HG02943 (cell line): ENCODE measurements around the gene TPO.

ENCODE experiments used
- ATAC-seq: cut with Tn5 transposase; IDR thresholded peaks from one replicate; pipeline ENCODE4 v1.9.1; 2021; ENCODE audit warnings: mild to moderate bottlenecking, low read depth, moderate library complexity; ENCODE audit not compliant: unreplicated experiment

Gene TPO

DNA sequence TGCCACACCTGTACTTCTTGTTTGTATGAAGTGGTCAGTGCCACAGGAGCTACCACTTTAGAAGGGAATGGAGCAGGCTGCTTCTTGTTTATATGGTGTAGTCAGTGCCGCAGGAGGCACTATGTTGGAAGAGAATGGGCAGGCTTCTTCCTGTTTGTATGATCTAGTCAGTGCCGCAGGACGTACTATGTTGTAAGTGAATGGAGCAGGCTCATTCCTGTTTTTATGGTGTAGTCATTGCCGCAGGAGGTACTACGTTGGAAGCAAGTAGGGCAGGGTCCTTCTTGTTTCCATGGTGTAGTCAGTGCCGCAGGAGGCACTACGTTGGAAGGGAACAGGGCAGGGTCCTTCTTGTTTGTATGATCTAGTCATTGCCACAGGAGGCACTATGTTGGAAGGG, 27.3 kb downstream of the TPO start:
- ATAC-seq: no peak

DNA sequence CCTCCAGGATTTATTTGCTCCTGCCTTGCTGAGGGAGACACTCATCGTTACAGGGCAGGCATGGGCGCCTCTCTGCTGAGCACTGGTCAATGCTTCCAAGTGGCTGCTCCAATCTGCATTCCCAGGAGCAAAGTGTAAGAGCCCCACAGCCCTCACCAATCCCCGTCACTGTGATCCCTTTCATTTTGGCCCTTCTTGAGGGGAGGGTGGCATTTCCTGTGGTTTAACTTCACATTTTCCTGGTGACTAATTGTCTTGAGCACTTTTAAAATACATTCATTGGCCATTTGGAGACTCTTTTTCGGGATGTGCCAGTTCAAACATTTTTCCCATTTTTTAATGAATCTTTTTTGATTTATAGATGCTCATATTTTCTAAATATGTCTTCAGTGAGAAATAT, 33.0 kb downstream of the TPO start:
- no peak for ATAC-seq

DNA sequence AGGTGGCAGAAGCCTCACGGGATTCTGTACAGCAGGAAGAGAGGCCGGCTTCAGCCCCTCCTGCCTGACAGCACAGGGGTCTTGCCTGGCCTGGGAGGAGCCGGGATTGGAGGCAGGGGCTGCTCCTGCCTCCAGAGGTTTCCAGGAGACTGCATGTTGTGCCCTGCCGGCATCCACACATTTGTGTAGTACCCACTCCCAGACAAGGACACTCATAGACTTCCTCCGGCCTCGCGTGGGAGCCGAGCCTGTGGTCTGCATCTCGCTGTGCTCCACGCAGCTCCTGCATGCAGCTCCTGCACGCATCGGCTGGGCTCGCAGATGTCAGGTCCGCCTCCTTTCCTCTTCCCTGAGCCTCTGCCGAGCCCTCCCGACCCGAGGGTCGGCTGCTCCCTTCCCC, 34.7 kb downstream of the TPO start:
- ATAC-seq: no peak

DNA sequence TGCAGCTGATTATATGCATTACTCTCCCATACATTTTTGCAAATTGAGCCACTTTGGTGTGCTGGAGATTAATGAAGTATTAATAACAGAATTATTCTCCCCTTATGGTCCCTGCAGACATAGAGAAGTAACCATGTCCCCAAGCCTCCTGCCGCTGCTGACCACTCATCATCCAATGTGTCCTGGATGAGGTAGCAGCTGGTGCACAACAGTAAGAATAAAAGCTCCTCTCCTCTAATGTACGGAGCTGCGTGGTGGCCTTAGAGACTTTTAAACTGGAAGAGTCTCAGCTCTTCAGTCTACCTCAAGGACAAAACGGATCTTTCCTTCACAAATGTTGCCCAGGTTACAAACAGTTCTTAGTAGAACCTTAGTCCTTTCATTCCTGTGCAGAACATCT, 37.7 kb downstream of the TPO start:
- no peak for ATAC-seq

DNA sequence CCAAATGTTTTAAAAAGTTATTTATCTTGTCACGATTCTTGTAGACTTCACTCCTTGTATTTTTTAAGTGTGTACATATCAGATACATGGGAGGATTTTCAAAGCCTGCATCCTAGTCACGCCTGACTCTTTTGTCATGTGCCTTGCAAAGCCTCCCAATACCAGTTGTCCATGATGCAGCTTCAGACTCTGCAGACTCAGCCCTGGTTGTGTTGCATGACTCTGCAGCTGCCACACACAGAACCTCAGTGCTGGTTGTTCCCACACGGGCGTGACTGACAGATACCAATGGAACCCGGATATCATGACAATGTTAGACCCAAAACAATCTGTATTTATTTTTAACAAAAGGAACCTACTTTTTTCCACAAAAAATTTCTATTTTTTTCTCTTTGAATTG, 38.2 kb downstream of the TPO start:
- ATAC-seq: no peak

DNA sequence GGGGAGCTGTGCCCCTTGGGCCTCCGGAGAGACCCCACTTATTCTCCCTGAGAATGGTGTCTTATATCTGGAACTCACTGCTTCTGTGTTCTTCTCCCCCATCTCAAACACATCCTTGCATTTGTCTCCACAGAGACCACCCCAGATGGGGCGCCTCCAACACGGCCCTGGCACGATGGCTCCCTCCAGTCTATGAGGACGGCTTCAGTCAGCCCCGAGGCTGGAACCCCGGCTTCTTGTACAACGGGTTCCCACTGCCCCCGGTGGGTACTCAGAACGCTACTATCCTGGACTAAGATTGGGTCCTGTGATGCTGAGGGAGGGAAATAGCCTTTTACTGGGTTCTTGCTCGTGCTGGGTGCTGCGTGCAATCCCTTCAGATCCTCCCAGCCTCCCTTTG, 40.3 kb downstream of the TPO start:
- no peak for ATAC-seq

DNA sequence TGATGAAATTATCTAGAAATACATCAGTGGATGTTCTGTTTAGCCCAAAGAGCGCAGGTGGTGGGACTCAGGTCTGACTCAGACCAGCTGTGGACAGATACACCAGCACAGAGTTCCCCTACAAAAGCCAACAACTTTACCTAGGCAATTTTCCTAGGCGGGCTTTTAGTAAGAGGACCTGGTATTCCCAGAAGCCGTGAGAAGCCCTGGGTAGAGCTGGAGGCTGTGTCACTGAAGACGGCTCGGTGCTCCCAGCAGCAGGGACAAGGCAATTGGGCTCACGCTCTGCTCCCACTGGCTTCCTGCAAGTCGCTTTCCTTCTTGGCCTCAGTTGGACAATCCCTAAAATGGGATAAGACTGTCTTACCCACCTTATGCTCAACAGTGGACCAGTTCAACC, 41.1 kb downstream of the TPO start:
- no peak for ATAC-seq

DNA sequence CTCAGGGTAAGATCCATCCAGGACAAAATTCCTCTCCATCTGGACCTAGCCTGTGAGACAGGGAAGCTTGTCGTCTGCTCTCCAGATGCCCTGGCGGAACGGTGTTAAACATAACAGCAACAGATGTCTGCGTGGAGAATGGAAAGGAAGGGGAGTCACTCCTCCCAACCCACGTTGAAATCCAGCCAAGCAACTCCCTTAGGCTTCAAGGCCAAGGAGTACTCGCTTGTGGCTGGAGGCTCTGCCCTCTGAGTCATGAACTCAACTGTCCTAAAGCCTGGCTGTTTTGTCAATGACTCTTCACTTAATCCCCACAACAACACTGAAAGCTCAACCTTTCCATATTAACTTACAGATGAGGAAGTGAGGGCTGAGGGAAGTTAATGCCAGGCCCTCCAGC, 42.2 kb downstream of the TPO start:
- no peak for ATAC-seq

DNA sequence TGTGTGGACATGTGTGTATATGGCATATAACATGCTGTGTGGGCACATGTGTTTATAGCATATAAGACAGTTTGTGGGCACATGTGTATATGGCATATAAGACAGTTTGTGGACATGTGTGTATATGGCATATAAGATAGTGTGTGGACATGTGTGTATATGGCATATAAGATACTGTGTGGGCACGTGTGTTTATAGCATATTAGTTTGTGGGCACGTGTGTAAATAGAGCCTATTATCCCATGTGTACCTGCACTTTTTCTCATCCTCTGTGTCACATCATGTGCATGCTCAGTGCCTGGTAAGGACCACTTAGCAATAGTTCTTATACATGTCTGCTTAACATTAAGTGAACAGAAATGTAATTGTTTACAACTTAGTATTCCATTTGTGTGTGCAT, 45.2 kb downstream of the TPO start:
- ATAC-seq: no peak

DNA sequence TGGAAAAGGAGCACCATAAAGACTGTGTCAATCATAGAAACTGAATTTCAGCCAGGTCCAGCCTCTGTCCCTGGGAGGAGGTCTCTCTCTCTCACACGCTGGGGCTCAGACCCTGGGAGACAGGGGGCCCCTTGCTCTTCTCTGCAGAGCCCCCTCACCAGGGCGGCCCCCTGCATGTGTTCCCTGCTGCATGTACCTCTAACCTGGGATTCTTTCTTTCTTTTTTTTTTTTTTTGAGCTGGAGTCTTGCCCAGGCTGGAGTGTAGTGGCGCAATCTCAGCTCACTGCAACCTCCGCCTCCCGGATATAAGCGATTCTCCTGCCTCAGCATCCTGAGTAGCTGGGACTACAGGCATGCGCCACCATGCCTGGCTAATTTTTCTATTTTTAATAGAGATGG, 46.5 kb downstream of the TPO start:
- ATAC-seq: no peak

DNA sequence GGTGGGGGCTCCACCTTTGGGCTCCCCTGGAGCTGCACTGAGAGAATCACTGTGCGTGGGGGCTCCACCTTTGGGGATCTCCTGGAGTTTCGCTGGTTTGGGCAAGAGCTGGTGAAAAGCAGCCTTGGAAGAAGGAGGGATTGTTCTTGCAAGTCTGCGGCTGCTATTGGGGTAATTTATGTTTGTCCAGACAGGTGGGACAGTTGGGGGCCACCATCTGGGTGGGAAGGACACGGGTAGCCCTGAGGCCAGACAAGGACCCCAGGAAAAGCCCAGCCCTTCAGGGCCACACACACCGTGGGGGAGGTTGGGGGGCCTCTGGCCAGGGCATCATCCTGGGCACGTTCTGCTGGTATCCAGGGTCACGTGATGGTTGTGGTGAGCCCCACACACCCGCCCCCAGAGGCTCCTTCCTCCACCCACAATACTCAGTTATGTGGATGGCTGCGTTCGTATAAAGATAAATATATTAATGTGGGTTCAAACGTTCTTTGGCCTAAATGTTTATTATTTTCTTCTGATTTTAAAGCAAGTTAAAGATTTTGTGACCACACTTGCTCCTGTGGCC, 47.7 kb downstream of the TPO start:
- no peak for ATAC-seq

DNA sequence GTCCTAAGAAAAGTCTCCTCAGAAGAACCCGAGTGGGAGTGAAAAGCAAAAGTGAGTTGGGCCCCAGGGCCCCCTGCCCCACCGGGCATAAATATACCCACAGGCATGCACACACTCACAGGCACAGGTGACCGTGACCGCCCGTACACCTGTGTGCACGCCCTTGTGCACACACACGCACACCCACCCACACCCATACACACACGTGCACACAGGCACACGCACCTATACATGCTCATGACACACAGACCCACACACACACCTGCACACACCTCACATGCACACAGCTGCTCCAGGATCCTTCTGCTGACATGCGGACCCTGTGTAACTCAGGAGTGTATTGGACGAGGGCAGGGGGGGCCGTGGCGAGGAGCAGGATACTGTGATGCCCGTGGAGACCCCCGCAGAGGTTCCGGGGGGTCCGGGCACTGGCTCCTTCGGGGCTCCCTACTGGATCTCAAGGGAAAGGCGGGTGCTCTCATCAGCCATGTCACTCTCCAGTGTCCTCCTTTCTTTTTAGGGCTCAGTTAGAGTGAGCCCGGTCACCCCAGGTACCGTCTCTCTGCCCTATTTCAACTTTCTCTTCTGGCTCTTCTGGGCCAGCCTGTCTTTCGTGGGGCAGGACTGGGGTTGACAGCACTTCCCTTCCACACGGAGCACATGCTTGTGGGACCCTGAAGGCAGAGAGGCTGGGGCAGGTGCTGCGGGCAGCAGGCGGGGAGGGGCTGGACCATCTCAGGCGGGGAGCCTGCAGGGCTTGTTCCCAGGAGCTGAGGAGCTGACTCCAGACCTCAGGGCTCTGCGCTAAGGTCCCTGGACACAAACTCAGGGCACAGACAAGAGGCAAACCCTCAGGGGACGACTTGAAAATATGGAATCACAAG, 48.5 kb downstream of the TPO start:
- ATAC-seq: no peak

DNA sequence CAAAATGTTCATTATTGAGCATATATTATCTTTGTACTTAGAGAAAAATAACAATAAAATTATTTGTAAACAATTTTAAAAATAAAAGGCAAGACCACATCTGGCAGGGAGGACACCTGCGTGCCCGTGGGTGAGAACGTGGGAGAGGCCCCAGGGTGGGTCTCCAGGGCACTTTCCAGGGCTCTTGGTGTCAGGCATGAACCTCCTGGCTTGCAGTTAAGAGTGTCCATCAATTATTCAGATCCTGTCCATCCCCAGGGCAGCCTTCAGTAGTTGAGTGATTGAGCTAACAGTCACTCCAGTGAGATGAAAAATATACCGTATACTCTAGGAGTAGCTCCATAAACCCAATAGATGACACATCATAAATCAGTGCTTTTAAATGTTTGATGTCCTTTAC, 49.7 kb downstream of the TPO start:
- ATAC-seq: no peak

DNA sequence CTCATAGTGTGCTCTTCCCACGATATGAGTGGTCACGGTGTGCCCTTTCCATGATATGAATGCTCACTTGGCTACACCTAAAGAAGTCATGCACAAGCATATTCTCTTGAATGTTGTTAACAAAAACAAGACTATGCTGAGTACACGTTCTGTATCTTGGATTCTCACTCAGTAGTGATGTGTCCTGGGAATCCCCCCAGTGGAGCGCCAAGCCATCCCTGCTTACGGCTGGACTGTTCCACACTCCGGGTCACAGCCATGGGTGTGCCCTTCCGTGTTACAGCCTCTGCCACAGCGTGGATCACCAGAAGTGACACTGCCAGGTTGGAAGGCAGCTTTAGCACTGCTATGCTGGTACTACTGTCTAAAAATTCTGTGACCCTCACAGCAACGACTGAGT, 59.1 kb downstream of the TPO start:
- no peak for ATAC-seq

DNA sequence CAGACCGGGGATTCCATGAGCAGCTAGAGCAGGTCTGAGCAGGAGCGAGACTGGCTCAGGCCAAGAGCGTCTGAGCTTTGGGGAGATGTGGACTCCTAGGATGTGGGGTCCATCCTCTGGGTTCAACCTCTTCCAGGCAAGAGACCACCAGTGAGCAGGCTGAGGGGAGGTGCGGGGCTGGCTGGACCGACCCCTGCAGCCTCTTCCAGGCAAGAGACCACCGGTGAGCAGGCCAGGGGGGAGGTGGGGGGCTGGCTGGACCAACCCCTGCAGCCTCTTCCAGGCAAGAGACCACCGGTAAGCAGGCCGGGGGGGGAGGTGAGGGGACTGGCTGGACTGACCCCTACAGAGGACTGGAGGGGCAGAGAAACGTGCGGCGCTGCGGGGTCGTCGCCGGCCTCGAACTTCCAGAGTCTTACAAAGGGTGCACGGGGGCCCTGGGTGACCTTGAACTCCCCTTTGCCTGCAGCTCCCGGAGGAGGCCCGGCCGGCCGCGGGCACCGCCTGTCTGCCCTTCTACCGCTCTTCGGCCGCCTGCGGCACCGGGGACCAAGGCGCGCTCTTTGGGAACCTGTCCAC, 63.4 kb downstream of the TPO start:
- no peak for ATAC-seq

DNA sequence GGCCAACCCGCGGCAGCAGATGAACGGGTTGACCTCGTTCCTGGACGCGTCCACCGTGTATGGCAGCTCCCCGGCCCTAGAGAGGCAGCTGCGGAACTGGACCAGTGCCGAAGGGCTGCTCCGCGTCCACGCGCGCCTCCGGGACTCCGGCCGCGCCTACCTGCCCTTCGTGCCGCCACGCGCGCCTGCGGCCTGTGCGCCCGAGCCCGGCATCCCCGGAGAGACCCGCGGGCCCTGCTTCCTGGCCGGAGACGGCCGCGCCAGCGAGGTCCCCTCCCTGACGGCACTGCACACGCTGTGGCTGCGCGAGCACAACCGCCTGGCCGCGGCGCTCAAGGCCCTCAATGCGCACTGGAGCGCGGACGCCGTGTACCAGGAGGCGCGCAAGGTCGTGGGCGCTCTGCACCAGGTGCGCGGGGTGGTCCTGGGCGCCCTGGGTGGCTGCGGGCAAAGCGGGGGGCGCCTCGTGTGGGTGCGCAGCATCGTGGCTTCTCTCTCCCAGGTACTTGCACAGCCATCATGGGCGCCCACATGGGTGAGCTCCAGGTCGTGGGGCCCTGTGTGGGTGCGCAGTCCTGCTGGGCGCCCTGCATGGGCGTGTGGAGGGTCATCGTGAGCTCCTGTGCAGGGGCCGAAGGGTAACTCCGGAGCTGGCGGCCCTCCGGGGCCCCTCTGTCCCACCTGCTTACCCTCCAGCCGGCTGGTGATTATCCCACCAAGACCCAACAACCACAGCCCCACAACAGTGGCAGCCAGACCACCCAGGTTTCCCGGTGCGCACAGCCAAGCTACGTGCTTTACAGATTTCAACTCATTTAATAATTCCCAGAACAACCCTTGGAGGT, 64.2 kb downstream of the TPO start:
- ATAC-seq: no peak

DNA sequence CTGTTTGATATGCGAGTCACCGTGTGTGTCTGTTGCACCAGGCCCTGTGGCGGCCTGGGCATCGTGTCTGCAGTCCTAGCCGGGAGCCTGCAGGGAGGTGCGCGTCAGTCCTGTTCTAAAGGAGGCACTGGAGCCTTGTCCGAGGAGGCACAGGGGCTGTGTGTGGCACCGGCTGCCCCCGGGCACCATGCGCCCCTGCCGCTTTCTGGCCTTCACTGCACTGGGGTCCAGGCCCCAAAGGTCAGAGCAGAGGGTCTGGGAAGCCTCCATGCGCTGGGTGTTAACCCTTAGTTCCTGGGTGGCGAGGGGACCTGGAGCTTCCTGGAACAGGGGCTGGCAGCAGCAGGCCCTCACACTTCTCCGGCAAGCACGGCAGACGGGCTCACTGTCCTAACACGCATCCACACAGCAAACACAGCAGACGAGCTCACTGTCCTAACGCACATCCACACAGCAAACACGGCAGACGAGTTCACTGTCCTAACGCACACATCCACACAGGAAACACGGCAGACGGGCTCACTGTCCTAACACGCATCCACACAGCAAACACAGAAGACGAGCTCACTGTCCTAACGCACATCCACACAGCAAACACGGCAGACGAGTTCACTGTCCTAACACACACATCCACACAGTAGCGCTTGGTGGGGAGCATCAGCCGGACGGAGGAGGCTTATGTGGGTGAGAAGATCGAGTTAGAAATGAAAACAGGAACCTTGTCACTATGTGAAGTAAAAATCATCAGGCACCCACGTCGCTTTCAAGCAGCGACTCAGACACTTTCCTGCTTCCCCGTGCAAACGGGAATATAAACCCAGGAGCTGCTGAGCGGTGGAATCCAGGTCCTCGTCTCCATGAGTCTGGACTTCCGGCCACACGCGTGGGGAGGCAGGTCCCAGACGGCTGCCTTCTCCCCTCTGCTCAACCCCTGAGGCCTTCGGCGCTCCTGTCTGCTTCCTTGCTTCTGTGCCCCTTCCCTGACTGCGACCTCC, 65.3 kb downstream of the TPO start:
- no peak for ATAC-seq

DNA sequence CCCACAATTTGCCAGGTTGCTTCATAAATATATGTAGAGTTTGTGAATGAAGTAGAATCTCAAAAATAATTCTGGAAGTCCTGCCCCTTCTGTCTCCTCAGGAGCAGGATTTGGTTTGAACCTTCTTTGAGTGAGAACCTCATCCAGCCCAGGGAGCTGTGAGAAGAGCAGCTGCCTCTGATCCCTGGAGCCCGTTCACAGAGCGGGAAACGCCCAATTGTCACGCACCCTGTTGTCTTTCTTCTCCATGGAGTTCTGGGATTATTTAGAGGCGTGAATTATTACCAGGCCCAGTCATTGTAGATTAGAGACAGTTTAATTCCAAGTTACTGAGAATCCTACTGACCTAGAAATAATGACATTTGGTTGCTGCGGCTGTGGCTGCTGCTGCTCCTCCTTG, 66.1 kb downstream of the TPO start:
- no peak for ATAC-seq

DNA sequence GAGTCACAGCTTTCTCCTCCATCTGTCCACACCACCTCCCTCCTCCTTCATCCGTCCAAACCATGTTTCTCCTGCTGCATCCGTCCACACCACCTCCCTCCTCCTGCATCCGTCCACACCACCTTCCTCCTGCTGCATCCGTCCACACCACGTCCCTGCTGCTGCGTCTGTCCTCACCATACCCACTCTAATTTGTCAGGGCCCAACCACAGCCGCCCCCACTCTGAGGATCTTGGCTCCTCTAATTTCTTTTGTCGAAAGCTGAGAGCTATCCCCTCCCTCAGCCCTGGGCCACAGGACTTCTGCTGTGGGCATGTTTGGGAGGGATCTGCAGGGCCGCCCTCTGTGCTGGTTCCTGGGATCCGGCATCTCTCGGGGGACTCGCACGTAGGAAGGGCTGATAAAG, 67.4 kb downstream of the TPO start:
- no peak for ATAC-seq
